Cerebellar cortex (tissue), 1 donor: ENCODE data around the gene RTL9.
"Not testable (repeated sequence)": the region's sequence is repeated elsewhere in the genome, so short reads cannot be mapped to it uniquely, and the experiment has no call there.

ENCODE experiments used
- DNase-seq: peaks from one replicate; pipeline ENCODE4 v3.0.0-alpha.2; 2015; ENCODE audit warnings: low spot score

The RTL9 gene

DNA sequence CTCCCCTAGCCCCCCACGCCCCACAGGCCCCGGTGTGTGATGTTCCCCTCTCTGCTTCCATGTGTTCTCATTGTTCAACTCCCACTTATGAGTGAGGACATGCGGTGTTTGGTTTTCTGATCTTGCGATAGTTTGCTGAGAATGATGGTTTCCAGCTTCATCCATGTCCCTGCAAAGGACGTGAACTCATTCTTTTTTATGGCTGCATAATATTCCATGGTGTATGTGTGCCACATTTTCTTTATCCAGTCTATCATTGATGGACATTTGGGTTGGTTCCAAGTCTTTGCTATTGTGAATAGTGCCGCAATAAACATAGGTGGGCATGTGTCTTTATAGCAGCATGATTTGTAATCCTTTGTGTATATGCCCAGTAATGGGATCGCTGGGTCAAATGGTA is 47.6 kb downstream of the RTL9 start:
- not testable (repeated sequence) for DNase-seq

- no peak for DNase-seq
Observed at GRCh38 chrX:110406822-110407221, 48.2 kb downstream of the RTL9 start.

- peak; percentile 56 for DNase-seq
Observed at GRCh38 chrX:110407910-110408545, 49.4 kb downstream of the RTL9 start.
